Measurements from ENCODE around the gene LGALS9. TPM values are rescaled to one million over a fixed set of nuclear protein-coding genes. Genes with fewer than 3 reads are reported as not detected.

Gene LGALS9
- 100 to 1,000 TPM; 139 to 140 TPM for total RNA-seq

GRCh38 chr17:27630607-27631410 is at the start of gene LGALS9:
LGALS9 (plus strand) TSS chr17:27631188; CDS start chr17:27631266, 78 bp downstream.

Other genes with a start within 250 kb of the LGALS9 start
- gene KSR1, start 174.7 kb upstream of the LGALS9 start, total RNA-seq = 10 to 100 TPM; 47.5 to 54.6 TPM
- gene NOS2, start 169.3 kb downstream of the LGALS9 start, total RNA-seq = under 1 TPM in 1 of 2 experiments, not detected in 1; 0.05 TPM

Measured in activated naive CD4-positive, alpha-beta T cell treated with anti-CD3 and anti-CD28 coated beads, Interleukin-2, amount 10 ng/mL, durations not matched to agents 5 hours and 36 hours (primary cell).